Hematopoietic multipotent progenitor cell treated with erythropoietin and hydrocortisone succinate and interleukin-3 and kit ligand, for 4 days (in vitro differentiated cells): Measurements from ENCODE around the gene CCDC196.
"Not testable (repeated sequence)": the region's sequence is repeated elsewhere in the genome, so short reads cannot be mapped to it uniquely, and the experiment has no call there.

ENCODE experiments used
- DNase-seq: peaks from one replicate; pipeline ENCODE4 v3.0.0-alpha.2; 2015

The CCDC196 gene

DNA sequence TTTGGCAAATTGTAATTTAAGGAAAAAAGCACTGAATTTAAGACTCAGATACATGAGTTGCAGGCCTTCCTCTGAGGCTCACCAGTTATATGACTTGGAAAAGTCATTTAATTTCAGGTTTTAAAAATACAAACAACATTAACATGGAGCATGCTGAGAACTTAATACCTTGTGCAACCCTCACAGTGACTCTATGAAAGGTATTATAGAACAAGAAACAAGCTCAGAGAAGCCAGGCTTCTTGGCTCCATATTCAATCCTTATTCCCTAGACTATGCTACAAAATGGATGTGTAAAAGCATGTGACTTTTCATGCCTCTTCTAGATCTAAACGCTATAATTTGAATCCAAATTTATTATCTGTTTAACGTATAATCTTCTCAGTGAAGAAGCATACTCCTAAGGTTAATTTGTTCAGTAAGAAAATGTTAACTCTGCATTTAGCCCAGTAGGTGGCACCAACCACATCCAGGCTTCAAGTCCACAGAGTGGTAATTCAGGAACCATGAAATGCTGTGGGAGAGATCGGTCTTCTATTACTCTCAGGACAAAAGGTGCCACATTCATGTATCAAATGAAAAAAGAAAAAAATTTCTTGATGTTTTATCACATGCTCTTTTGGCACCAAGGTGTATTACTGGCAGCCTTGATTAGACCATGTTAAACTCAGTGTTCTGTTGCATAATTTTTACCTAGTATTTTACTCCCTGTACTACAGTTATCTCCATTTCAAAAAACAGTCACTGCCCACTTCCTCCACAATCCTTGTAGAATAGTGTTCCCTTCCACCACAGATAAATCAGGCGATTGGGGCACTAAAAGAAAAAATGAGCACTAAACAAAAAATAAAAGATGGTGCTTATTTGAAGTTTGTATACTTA, 9.3 kb downstream of the CCDC196 start:
- peak; percentile 88 for DNase-seq

- no peak for DNase-seq
These were observed 10.1 kb downstream of the CCDC196 start for GRCh38 chr14:66496188-66496807.

DNA sequence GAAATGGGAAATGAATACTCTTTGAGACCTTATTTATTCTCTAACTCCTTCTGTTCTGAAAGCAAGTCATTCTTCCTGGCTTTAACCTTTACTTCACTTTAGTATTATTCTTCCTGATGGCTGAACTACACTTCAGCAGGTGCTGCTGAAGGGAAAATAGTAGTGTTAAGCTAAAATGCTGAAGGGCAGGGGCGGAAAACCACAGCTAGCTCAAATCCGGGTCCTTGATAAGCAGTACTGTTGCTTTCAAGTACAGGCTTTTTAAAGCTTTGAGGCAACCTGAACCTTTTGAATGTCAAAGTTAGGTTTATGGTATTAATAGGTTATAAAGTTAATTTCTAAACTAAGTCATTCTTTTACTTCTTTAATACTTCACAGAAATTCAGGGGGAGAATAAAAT, 10.7 kb downstream of the CCDC196 start:
- peak; percentile 50 for DNase-seq

- no peak for DNase-seq
These were observed 12.1 kb downstream of the CCDC196 start for GRCh38 chr14:66498311-66498710.

DNA sequence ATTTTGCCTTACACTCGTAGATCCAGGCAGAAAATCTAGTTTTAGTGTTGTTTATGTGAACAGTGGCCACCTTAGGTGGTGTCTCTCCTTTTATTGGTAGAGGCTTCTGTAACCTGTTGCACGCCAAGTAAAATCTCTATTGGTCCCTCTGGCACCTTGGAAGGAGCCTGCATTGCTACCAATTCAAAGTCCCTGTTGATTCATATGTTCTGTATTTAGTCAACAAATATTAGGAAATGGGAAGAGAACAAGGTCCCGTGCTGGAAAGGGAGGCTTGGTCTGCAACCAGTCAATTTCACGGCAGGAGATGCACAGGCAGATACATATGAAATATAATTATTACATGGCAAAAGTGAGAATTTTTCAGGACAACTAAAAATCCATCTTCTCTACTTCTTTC, 15.4 kb downstream of the CCDC196 start:
- no peak for DNase-seq

DNA sequence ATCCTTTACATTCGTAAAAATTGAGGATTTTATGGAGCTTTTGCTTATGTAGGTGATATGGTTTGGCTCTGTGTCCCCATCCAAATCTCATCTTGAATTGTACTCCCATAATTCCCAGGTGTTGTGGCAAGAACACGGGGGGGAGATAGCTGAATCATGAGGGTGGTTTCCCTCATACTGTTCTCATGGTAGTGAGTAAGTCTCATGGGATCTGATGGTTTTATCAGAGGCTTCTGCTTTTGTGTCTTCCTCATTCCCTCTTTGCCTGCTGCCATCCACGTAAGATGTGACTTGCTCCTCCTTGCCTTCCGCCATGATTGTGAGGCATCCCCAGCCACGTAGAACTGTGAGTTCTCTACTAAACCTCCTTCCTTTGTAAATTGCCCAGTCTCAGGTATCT, 16.7 kb downstream of the CCDC196 start:
- not testable (repeated sequence) for DNase-seq

DNA sequence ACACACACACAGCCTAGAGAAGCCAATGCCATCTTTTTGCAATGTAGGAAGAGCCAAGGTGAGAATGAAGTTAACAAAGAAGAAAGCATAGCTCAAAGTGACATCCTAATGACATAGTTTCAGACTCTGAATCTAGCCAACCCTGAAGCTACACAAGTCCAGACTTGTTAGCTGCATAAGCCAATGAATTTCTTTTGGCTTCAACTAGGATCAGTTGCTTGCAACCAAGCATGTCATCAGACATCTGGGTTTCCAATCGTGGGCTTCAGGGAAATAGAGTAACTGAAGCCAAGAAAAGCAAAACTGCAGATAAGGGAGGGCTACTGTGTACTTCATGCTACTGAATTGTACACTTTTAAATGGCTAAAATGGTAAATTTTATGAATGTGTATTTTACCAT, 17.4 kb downstream of the CCDC196 start:
- DNase-seq = no peak

GRCh38 chr14:66507181-66507721, 21.1 kb downstream of the CCDC196 start:
- no peak for DNase-seq

DNA sequence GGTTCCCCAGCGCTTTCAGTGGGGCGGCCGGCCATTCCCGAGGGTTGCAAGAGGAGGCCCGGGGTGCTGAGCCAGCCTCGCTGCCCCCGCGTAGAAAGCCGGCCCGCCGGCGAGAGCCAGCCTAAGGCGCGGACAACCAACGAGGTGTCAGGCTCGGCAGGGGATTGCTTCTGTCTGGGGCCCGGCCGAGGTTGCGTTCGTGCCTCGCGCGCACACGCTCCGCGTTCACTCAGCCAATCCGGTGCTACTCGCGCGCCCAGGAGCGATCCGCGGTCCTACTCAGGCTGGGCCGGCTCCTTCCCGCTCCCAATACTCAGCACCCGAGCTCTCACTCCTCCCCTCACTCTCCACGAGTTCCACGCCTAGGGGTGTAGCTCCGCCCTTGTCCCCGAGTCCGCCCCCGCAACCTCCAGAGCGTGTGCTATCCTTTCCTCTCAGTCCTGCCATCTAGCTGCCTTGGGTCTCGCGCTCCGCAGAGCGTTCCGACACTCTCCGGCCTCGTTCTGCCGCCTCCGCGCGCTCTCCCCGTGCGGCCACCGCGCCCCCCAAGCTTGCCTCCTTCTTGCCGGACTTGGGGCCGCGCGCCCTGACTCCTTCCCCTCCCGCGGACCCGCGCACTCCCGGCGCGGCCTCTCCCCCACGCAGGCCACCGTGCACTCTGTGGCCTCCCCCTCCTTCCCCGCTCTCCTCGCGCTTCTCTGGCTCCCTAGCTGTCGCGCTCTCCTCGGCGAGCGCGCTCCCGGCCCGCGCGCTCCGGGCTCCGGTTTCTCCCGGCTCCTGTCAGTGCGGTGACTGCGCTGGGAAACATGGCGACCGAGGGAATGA, 21.8 kb downstream of the CCDC196 start, which contains the start of gene GPHN:
GPHN (plus strand) TSS at position 426 of the 825 bp plus-strand sequence.
- peak; percentile 99 for DNase-seq

DNA sequence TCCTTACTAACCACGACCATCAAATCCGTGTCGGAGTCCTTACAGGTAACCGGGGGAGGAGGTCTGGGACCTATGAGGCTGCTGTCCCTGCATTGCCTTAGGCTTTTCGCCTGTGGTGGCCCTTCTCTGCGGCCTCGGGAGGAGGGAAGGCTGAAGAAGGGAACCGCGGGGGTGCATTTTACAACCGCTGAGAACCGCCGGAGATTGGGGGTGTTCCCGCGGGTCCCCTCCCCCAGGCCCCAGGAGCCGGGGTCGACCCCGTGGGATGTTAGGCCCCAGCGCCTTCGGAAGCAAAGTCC, 22.3 kb downstream of the CCDC196 start:
- no peak for DNase-seq

DNA sequence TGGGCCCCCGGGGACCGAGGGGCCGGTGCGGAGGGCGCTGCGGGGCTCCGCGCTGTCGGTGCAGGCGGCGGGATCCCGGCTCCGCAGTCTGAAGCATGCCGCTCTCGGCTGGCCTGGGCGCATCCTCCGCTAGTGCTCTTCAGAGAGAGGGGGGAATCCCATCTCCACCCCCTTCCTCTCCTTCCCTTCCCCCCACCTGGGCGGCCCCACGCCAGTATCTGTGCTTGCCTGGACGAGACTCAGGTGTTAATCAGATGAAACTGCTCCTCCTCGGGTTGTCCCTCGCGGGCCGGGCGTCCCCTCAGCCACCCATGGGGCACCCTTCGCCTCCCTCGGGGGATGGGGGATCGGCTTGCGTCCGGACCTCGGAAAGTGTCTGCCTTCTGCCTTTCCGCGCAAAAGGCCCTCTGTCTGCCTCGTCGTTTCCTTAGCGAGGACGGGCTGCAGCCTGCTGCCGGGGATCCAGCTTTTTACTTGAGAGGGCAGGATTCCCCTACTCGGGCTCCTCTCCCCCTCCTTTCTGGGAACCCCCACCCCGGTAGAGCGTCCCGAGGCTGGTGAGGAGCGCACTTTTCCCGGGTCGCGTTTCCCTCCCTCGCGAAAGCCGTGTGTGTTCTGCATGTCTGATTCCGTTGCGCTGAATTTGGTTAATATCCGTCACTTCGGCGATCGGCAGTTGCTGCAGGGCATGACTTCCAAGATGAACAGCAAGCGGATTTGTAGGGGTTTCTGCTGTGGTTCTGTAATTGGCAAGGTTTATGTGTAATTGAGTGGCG, 22.9 kb downstream of the CCDC196 start:
- peak; percentile 51 for DNase-seq

GRCh38 chr14:66509874-66510273, 23.7 kb downstream of the CCDC196 start:
- peak; percentile 30 for DNase-seq

GRCh38 chr14:66511849-66512248, 25.7 kb downstream of the CCDC196 start:
- no peak for DNase-seq

DNA sequence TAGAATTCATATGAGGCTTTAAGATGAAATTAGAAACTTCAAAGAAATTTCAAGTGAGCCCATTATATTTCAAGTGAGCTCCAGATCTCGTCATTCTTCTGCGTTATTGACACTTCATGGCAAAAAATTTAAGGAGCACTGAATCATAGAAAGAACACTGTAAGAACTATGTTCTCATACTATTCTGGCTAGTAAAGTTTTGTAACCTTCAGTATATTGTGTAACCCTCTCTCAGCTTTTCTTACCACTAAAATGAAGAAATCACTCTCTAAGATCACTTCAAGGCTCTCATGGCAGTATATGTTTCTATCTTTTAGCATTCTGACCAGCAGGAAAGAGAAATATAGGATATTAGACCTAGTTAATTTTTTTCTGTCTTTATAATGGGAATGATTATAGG, 28.0 kb downstream of the CCDC196 start:
- DNase-seq = peak; percentile 63

DNA sequence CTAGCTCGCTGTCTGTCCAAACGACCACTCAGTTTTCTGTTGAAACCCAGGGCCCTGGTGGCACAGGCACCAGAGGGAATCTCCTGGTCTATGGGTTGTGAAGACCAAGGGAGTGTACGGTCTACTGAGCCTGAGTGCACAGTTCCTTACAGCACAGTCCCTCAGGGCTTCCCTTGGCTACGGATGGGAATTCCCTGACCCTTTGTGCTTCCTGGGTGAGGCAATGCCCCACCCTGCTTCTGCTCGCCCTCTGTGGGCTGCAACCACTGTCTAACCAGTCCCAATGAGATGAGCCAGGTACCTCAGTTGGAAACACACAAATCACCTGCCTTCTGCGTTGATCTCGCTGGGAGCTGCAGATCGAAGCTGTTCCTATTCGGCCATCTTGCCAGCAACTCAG, 44.4 kb downstream of the CCDC196 start:
- DNase-seq = no peak

DNA sequence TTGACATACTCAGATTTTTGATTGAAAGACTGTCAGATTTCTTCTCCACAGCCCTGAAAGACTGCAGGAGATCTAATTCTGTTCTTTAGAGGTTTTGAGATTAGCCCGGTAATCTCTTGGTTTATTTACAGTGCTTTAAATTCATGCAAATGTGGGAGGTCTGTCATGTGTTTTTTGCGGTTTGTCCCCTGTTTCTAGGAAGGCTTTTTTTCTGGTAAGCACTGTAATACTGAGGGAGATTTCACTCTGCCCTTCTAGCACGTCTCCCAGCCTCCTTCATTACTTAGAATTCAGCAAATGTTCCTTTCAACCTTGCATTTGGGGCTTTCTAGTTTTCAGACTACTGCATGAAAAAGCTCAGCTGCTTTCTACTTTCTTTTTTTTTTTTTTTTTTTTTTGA, 52.9 kb downstream of the CCDC196 start:
- DNase-seq = no peak

DNA sequence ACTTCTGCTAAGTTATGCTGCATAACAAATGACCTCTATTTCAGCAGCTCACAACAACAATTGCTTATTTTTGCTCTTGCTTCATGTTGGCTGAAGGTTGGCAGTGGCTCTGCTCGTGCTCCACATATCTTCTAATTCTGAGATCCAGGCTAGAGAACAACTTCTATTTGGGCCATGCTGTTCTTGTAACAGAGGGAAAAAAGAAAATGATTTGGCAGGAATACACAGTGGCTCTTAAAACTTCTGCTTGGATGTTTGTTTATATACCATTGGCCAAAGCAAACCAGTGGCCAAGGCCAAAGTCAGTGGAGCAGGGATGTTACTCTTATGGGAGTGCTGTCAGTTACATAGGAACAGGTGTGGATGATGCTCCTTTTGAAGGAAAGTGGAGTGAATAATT, 53.9 kb downstream of the CCDC196 start:
- no peak for DNase-seq

DNA sequence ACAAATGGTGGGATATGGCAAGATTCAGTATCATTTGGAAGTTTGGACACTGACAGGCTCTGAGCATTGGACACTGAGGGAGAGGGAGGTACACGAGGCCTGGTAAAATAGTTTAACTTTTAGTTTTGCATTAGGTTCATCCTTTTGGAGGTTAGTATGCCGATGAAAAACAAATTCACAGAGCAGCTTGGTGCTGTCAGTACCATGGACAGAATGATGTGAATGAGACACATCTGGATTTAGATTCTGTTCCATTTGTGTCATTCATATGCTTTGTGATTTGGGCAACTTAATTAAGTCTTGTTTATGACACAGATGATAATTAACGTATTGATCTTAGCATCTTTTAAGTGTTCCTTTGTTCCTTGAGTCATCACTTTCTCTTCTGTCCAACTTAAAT, 55.5 kb downstream of the CCDC196 start:
- no peak for DNase-seq

GRCh38 chr14:66543996-66544395, 57.8 kb downstream of the CCDC196 start:
- DNase-seq = no peak

DNA sequence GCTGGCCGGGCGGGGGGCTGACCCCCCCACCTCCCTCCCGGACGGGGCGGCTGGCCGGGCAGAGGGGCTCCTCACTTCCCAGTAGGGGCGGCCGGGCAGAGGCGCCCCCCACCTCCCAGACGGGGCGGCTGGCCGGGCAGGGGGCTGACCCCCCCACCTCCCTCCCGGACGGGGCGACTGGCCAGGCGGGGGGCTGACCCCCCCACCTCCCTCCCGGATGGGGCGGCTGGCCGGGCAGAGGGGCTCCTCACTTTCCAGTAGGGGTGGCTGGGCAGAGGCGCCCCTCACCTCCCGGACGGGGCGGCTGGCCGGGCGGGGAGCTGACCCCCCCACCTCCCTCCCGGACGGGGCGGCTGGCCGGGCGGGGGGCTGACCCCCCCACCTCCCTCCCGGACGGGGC, 59.0 kb downstream of the CCDC196 start:
- not testable (repeated sequence) for DNase-seq

GRCh38 chr14:66545751-66546150, 59.6 kb downstream of the CCDC196 start:
- not testable (repeated sequence) for DNase-seq
